ENCODE measurements around the gene RUFY3.
"Not testable (repeated sequence)": the region's sequence is repeated elsewhere in the genome, so short reads cannot be mapped to it uniquely, and the experiment has no call there.

The RUFY3 gene

GRCh38 chr4:70783096-70783495 lies 61.3 kb downstream of the RUFY3 start:
- no peak for DNase-seq

- no peak for DNase-seq
Measured at GRCh38 chr4:70787496-70787895, 65.7 kb downstream of the RUFY3 start.

- no peak for DNase-seq
Measured at GRCh38 chr4:70788733-70789132, 67.0 kb downstream of the RUFY3 start.

- no peak for DNase-seq
Measured at GRCh38 chr4:70793626-70794025, 71.9 kb downstream of the RUFY3 start.

- DNase-seq, result no peak
Measured at GRCh38 chr4:70801265-70801809, 79.6 kb downstream of the RUFY3 start.

GRCh38 chr4:70802928-70803580 lies 81.3 kb downstream of the RUFY3 start:
- no peak for DNase-seq

GRCh38 chr4:70808151-70808550 lies 86.4 kb downstream of the RUFY3 start:
- DNase-seq, result no peak

- no peak for DNase-seq
Measured at GRCh38 chr4:70815370-70815769, 93.6 kb downstream of the RUFY3 start.

GRCh38 chr4:70816894-70817293 lies 95.1 kb downstream of the RUFY3 start:
- no peak for DNase-seq

- DNase-seq, result no peak
Measured at GRCh38 chr4:70818173-70818855, 96.5 kb downstream of the RUFY3 start.

GRCh38 chr4:70818921-70819320 lies 97.2 kb downstream of the RUFY3 start:
- DNase-seq, result no peak

- no peak for DNase-seq
Measured at GRCh38 chr4:70829015-70829414, 107.3 kb downstream of the RUFY3 start.

- DNase-seq, result no peak
Measured at GRCh38 chr4:70829492-70829891, 107.7 kb downstream of the RUFY3 start.

GRCh38 chr4:70830054-70830453 lies 108.3 kb downstream of the RUFY3 start:
- no peak for DNase-seq

- DNase-seq, result no peak
Measured at GRCh38 chr4:70831293-70831692, 109.5 kb downstream of the RUFY3 start.

- no peak for DNase-seq
Measured at GRCh38 chr4:70833675-70834074, 111.9 kb downstream of the RUFY3 start.

GRCh38 chr4:70836081-70836480 lies 114.3 kb downstream of the RUFY3 start:
- no peak for DNase-seq

- no peak for DNase-seq
Measured at GRCh38 chr4:70838204-70838603, 116.4 kb downstream of the RUFY3 start.

- no peak for DNase-seq
Measured at GRCh38 chr4:70838666-70839588, 117.2 kb downstream of the RUFY3 start.

GRCh38 chr4:70839589-70840093 lies 117.9 kb downstream of the RUFY3 start, which contains the start of gene GRSF1:
GRSF1 (minus strand) TSS chr4:70839890; CDS start chr4:70839827, 63 bp downstream.
- DNase-seq, result peak; percentile 72

- not testable (repeated sequence) for DNase-seq
Measured at GRCh38 chr4:70840137-70840536, 118.4 kb downstream of the RUFY3 start.

GRCh38 chr4:70840631-70841030 lies 118.9 kb downstream of the RUFY3 start:
- not testable (repeated sequence) for DNase-seq

GRCh38 chr4:70841211-70841610 lies 119.4 kb downstream of the RUFY3 start:
- no peak for DNase-seq

Measured in NCI-H446 treated with DMSO at 0.1 percent for 48 hours (cell line).